GM21529 (cell line): ENCODE data around the gene CCDC174.

Source experiments
- ATAC-seq: cut with Tn5 transposase; IDR thresholded peaks from one replicate; pipeline ENCODE4 v1.9.1; 2021; ENCODE audit not compliant: unreplicated experiment

The CCDC174 gene

DNA sequence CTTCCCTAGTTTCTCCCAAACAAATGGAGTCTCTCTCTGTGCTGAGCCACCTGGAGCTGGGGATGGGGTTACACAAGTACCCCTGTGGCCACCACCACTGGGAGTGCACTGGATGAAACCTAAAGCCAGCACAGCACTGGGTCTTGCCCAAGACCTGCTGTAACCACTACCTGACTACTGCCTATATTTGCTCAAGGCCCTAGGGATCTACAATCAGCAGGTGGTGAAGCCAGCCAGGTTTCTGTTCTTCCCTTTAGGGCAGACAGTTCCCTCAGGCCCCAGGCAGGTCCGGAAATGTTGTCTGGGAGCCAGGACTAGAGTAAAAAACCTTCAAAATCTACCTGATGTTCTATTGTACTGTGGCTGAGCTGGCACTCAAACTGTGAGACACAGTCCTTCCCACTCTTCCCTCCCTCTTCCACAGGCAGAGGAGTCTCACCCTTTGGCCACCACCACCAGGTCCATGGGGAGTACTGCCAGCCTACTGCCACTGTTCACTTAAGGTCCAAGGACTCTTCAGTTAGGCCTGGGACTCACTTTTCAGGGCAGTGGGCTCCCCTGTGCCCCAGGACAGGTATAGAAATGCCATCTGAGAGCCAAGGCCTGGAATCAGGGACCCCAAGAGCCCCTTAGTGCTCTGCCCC is 47.2 kb downstream of the CCDC174 start:
- peak; percentile 70 for ATAC-seq

DNA sequence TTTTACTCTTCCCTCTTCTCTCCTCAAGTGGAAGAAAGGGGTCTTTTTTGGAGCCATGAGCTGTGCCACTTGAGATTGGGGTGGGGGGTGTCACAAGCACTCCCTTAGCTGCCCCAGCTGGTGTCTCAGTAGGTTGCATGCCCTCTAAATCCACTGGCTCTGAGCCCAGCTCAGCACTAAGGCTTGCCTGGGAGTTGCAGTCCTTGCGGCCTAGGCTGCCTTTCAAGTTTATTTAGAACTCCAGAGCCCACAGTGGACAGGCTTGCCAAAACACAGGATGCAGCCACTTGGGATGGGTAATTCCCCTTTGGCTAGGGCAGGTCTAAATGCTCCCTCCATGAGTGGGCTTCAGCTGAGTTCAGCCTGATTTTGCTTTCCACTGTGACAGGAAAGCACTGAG is 48.1 kb downstream of the CCDC174 start:
- no peak for ATAC-seq

DNA sequence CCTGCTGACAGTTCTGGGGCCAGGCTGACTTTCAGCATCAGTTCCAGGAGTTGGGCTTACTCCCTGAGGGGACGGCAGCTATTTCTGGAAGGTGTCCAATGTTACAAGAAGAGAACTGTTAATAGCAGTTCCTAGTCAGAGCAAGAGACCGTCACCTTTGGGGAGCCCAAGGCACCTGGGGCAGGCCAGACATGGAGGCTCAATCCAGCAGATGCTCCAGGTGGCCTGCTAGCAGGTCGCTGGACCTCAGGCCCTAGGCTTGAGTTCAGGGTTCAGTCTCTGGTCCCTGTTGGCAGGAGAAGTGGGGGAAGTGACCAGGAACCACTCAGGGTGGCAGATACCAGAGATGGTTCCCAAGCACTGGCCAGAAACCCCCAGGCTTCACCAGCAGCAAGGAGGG is 49.3 kb downstream of the CCDC174 start:
- no peak for ATAC-seq

DNA sequence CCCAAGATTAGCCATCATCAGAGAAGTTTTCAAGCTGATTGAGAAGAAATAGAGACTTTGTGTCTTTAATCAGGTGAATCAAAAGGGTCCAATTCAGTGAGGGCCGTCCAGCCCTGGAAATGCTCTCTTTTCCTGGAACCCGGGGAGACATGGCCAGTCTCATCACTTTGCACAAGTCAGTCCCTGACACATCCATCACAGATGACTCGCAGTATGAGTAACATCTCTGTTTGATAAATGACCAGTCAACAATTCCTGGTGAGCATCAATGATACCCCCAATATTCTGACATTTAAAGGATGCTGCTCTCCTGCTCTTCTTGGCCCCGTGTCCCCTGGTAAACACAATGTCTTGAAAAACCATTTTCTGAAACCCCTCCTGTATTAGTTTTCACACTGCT is 50.1 kb downstream of the CCDC174 start:
- ATAC-seq = no peak

DNA sequence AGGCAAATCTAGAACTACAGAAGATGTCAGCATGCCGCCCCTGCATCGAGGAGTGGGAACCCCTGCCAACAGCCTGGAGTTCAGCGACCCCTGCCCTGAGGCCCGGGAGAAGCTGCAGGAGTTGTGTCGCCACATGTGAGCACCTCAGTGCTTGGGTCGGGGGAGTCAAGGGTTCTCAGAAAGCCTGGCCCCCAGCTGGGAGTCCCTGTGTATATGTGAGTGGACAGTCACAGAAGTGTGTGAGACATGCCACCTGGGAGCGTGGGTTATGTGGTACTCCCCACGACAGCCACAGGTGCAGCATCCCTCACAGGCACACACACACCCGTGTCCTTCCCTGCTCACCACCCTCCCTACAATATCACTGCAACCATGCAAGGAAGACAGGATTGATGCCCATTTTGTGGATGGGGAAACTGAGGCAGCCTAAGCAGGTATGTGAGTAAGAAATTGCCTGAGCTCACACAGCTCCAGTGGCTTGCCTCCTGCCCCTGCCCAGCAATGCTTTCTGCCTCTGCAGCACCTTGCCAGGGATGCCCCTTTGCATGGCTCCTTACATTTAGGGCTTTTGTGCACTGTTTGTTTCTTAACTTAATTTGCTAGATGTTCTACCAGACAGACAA is 51.7 kb downstream of the CCDC174 start:
- ATAC-seq = no peak

DNA sequence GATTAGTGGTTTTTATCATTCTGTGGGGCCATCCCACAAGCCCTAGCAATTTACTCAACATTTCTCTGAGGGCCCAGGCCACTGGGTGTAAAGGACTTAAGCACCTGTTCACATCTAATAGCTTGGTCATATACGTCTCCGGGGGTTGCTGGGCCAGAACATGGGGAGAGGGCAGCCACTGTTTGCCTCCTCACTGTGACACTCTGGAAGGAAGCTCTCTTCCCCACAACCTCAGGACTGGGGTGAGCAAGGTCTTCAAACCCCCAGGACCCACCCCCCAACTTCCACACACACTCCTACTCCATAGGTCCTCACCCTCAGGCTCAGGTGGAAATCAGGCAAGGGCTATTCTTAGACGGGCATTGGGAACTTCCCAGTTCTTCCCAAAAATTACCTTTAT is 52.2 kb downstream of the CCDC174 start:
- no peak for ATAC-seq

DNA sequence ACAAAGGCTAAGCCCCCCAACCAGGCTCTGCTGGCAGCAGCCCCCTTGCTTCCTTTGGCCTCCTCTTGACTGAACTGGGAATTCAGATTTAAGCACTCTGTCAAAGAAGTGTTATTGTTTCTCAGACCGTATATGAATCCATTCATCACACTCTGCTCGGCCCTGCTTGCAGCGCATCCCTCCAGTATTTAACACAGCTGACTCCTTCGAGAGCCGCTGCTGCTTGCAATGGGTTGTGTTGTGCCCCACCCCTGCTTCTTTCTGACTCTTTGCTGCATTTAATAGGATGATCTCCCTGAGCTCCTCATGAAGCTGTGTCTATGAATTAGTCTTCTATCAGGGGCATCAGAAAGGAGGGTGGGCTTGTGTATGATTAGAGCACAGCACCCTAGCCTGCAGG is 54.5 kb downstream of the CCDC174 start:
- ATAC-seq = no peak

DNA sequence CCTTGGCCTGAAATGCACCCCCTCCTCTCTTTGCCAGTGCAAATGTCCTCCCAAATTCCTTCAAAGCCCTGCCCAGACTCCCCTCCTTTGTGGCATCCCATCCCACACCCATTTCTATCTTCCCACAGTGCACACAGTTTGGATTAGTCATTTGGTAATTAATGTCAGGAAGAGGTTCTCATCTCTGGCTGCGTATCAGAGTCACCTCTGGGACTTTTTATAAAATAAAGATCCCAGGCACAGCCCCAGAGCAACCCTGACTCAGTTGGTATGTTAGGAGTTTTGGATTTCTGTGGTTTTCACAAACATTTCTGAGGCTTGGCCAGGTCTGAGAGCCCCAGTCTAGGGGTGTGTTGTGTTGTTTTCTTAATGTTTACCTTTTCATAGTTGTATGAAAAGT is 65.0 kb downstream of the CCDC174 start:
- no peak for ATAC-seq

DNA sequence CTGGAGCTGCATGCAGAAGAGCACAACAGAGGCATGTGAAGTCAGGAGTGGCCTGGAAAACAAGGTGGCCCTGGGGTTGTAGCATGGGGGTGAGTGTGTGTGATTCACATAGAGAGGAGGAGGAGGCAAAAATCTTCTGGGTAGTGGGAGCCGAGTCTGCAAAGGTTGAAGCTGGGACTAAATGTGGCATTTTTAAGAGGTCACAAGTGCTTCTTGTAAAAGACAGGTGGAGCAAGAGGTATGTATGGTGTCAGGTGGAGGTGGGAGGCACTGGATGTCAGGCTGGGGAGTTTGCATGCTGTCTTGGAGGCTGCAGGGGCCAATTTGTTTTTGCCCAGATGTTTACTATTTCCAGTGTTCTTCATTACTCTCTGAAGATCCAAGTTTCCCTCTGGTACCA is 65.7 kb downstream of the CCDC174 start:
- ATAC-seq = no peak

DNA sequence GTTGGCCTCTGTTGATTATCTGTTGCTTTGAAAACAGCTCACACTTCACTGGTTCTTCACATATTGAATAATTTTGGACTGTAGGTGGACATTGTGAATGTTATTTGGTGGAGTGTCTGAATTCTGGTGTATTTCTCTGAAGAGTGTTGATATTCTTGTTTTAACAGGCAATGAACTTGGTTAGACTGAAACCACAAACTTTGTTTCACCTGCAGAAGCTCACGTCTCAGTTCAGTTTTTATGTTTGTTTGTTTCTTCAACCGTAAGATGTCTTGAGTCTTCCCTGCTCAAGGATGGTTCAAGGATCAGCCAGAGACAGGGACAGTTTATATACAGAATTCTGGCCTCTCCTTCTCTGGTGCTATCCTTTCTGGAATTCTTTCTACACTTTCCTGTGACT is 67.0 kb downstream of the CCDC174 start:
- peak; percentile 66 for ATAC-seq

DNA sequence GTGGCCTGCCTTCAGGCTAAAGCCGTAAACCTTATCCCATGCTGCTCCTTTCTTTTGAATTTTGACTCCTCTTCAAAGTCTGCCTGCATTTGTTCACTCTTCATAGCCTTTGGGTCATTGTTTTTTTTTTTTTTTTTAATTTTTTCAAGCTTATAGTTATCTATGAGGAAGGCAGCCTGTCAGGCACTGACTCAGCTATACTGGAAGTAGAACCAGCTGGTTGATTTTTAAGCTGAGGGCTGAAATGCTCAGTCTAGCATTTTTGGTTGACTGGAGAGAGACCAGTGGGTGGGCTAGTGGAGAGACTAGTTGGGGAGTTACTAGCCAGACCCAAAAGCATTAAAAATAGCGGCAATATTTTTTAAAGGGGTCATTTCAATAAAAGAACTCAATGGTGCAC is 67.4 kb downstream of the CCDC174 start:
- ATAC-seq = peak; percentile 18

DNA sequence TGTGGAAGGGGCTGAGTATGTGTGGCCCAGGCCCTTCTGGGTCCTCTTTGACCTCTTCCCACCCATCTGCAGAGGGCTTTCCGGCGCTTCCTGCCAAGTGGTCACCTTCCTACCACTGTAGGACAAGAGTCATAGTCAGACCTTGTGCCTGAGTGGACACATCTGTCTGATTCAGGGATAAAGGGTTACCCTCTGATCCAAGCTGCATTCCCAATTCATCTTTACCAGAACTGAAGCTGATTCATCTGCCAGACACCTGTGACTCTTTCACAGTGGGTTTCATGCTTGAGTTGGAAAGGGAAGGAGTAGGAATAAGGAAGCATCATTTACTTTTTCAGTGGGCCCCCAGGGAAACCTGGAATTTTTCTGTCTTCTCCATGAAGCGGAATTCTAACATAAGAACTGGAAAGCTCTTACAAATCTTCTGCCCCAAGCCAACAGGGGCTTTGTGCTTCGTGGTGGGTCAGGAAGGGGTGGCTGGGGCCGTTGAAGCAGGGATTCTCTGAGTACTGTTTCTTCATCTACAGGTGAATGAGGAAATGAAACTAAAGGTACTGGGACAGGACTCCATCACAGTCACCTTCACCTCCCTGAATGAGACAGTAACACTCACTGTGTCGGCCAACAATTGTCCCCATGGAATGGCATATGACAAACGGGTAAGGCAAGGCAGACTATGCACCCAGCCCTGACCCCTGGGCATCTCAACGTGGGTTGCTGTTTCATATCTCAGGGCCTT is 69.7 kb downstream of the CCDC174 start:
- no peak for ATAC-seq
